ENCODE measurements around the gene IFRD2. TPM values are rescaled to one million over a fixed set of nuclear protein-coding genes. Genes with fewer than 3 reads are reported as not detected.

IFRD2 gene
- total and polyA plus RNA-seq, 2 of the 13 experiments (the other 11 are each of a cell fraction or from before 2014, with no cell fraction given): 32.8 to 96.1 TPM

DNA sequence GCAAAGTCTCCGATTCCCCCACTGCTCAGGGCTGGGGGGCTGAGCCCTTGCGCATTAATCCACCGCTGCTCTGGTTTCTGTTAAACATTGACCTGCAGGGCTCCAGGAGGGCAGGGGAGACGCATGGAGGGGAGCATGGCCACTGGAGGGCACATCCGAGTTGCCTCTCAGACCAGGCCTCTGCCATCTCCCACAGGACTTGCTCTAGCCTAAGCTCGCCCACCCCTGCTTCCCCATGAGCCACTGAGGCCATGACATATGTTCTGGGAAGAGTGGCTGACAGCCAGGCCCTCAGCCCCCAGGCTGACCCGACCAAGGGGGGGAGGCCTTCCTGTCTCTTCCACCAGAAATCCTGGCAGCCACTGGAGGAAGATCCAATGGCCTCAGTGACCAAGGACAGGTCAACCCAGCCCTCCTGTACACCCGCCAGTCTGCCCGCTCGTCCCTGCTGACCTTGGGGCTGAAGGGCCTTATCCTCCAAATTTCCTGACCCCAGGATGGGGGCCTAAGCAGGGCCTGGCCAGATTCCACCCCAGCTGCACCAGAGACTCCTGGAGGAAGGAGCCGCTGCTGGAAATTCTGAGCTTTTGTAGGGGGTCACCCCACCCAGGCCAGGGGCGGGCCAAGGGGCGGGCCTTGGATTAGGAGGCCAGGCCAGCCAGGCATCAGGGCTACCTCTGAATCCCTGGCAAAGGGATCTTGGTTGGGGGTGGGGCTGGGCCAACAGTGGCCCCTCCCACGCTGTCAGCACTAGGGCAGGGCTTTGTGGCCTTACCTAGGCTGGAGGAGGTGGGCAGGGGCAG lies 11.0 kb upstream of the IFRD2 start, which contains the start of gene HYAL1 (continued):
- TF ChIP-seq ZNF264 (CRISPR knock-in tag; IDR thresholded peaks at IDR 0.05) (no peak), ZNF343 (CRISPR knock-in tag; IDR thresholded peaks at IDR 0.05) (no peak; the same call in 1 of the 2 replicates), ZNF816 (CRISPR knock-in tag; IDR thresholded peaks at IDR 0.05; ENCODE audit: borderline replicate concordance) (peak; percentile 92; the same call in 1 of the 2 replicates), LCORL (IDR thresholded peaks at IDR 0.05) (no peak), LCORL (CRISPR knock-in tag; IDR thresholded peaks at IDR 0.05) (peak; percentile 80), ZNF572 (CRISPR knock-in tag; IDR thresholded peaks at IDR 0.05) (0 out of 2 replicates have a peak, but pooled peaks have one; percentile 46), NAIF1 (CRISPR knock-in tag; IDR thresholded peaks at IDR 0.05; ENCODE audit: borderline replicate concordance) (peak; percentile 95), DMAP1 (CRISPR knock-in tag; IDR thresholded peaks at IDR 0.05) (peak; percentile 34; the same call in 1 of the 2 replicates), BRD4 (CRISPR knock-in tag; IDR thresholded peaks at IDR 0.05) (0 out of 2 replicates have a peak, but pooled peaks have one; percentile 4), HIC2 (CRISPR knock-in tag; IDR thresholded peaks at IDR 0.05; ENCODE audit: low read depth) (peak; percentile 70), ZFP37 (CRISPR knock-in tag; IDR thresholded peaks at IDR 0.05; ENCODE audit: borderline replicate concordance) (peak; percentile 44; the same call in 1 of the 2 replicates), ELF3 (CRISPR knock-in tag; IDR thresholded peaks at IDR 0.05) (peak; percentile 42; the same call in 1 of the 2 replicates), ZNF724P (CRISPR knock-in tag; IDR thresholded peaks at IDR 0.05; ENCODE audit: borderline replicate concordance) (peak; percentile 87; the same call in 1 of the 2 replicates), ZNF713 (CRISPR knock-in tag; IDR thresholded peaks at IDR 0.05) (peak; percentile 84; the same call in 1 of the 2 replicates), PRPF4 (IDR thresholded peaks at IDR 0.05; ENCODE audit: low read depth, low read length, poor library complexity, severe bottlenecking) (no peak), YY1 (IDR thresholded peaks at IDR 0.05; ENCODE audit: insufficient read depth, insufficient replicate concordance, low read depth, low read length) (peak; percentile 34), NR2F1 (CRISPR knock-in tag; IDR thresholded peaks at IDR 0.05) (no peak), RBM22 (optimal IDR thresholded peaks at IDR 0.05; ENCODE audit: low read length) (peak; percentile 73)
- TF ChIP-seq, protein P1, sequence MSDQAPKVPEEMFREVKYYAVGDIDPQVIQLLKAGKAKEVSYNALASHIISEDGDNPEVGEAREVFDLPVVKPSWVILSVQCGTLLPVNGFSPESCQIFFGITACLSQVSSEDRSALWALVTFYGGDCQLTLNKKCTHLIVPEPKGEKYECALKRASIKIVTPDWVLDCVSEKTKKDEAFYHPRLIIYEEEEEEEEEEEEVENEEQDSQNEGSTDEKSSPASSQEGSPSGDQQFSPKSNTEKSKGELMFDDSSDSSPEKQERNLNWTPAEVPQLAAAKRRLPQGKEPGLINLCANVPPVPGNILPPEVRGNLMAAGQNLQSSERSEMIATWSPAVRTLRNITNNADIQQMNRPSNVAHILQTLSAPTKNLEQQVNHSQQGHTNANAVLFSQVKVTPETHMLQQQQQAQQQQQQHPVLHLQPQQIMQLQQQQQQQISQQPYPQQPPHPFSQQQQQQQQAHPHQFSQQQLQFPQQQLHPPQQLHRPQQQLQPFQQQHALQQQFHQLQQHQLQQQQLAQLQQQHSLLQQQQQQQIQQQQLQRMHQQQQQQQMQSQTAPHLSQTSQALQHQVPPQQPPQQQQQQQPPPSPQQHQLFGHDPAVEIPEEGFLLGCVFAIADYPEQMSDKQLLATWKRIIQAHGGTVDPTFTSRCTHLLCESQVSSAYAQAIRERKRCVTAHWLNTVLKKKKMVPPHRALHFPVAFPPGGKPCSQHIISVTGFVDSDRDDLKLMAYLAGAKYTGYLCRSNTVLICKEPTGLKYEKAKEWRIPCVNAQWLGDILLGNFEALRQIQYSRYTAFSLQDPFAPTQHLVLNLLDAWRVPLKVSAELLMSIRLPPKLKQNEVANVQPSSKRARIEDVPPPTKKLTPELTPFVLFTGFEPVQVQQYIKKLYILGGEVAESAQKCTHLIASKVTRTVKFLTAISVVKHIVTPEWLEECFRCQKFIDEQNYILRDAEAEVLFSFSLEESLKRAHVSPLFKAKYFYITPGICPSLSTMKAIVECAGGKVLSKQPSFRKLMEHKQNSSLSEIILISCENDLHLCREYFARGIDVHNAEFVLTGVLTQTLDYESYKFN (CRISPR knock-in tag; conservative IDR thresholded peaks at IDR 0.05): peak; percentile 71; the same call in 1 of the 2 replicates
- TF ChIP-seq, protein P2, sequence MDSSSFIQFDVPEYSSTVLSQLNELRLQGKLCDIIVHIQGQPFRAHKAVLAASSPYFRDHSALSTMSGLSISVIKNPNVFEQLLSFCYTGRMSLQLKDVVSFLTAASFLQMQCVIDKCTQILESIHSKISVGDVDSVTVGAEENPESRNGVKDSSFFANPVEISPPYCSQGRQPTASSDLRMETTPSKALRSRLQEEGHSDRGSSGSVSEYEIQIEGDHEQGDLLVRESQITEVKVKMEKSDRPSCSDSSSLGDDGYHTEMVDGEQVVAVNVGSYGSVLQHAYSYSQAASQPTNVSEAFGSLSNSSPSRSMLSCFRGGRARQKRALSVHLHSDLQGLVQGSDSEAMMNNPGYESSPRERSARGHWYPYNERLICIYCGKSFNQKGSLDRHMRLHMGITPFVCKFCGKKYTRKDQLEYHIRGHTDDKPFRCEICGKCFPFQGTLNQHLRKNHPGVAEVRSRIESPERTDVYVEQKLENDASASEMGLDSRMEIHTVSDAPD (CRISPR knock-in tag; IDR thresholded peaks at IDR 0.05): 0 out of 2 replicates have a peak, but pooled peaks have one; percentile 36
- TF ChIP-seq, protein P3, sequence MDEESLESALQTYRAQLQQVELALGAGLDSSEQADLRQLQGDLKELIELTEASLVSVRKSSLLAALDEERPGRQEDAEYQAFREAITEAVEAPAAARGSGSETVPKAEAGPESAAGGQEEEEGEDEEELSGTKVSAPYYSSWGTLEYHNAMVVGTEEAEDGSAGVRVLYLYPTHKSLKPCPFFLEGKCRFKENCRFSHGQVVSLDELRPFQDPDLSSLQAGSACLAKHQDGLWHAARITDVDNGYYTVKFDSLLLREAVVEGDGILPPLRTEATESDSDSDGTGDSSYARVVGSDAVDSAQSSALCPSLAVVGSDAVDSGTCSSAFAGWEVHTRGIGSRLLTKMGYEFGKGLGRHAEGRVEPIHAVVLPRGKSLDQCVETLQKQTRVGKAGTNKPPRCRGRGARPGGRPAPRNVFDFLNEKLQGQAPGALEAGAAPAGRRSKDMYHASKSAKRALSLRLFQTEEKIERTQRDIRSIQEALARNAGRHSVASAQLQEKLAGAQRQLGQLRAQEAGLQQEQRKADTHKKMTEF (CRISPR knock-in tag; IDR thresholded peaks at IDR 0.05): peak; percentile 84

All from HepG2 (cell line).